ENCODE data around the gene SPDYE16.
"Not testable (repeated sequence)": the region's sequence is repeated elsewhere in the genome, so short reads cannot be mapped to it uniquely, and the experiment has no call there.

The SPDYE16 gene

GRCh38 chr7:76504351-76505167, 38.5 kb downstream of the SPDYE16 start:
- FAIRE-seq, result not testable (repeated sequence)

GRCh38 chr7:76503244-76503643, 39.9 kb downstream of the SPDYE16 start:
- not testable (repeated sequence) for FAIRE-seq

- not testable (repeated sequence) for FAIRE-seq
Observed at GRCh38 chr7:76502836-76503235, 40.3 kb downstream of the SPDYE16 start.

- FAIRE-seq, result not testable (repeated sequence)
Observed at GRCh38 chr7:76502224-76502623, 40.9 kb downstream of the SPDYE16 start.

GRCh38 chr7:76499924-76500241, 43.2 kb downstream of the SPDYE16 start:
- FAIRE-seq, result not testable (repeated sequence)

- not testable (repeated sequence) for FAIRE-seq
Observed at GRCh38 chr7:76499201-76499923, 43.7 kb downstream of the SPDYE16 start.

GRCh38 chr7:76498583-76499200, 44.4 kb downstream of the SPDYE16 start:
- FAIRE-seq, result not testable (repeated sequence)

- not testable (repeated sequence) for FAIRE-seq
Observed at GRCh38 chr7:76497918-76498582, 45.0 kb downstream of the SPDYE16 start.

- not testable (repeated sequence) for FAIRE-seq
Observed at GRCh38 chr7:76495717-76496116, 47.4 kb downstream of the SPDYE16 start.

GRCh38 chr7:76492139-76492538, 51.0 kb downstream of the SPDYE16 start:
- FAIRE-seq, result not testable (repeated sequence)

GRCh38 chr7:76487969-76488368, 55.1 kb downstream of the SPDYE16 start:
- FAIRE-seq, result not testable (repeated sequence)

- FAIRE-seq, result not testable (repeated sequence)
Observed at GRCh38 chr7:76486618-76487017, 56.5 kb downstream of the SPDYE16 start.

GRCh38 chr7:76485822-76486610, 57.1 kb downstream of the SPDYE16 start:
- not testable (repeated sequence) for FAIRE-seq

GRCh38 chr7:76484456-76484855, 58.6 kb downstream of the SPDYE16 start:
- not testable (repeated sequence) for FAIRE-seq

GRCh38 chr7:76483081-76483480, 60.0 kb downstream of the SPDYE16 start:
- not testable (repeated sequence) for FAIRE-seq

GRCh38 chr7:76482660-76483059, 60.4 kb downstream of the SPDYE16 start:
- not testable (repeated sequence) for FAIRE-seq

All from TTC549 (cell line).